Vagina (tissue), 2 donors: ENCODE results near the gene DDOST. TPM values are rescaled to one million over a fixed set of nuclear protein-coding genes. Genes with fewer than 3 reads are reported as not detected.

Experiments used
- DNase-seq, 2 donors: peaks; one replicate each; pipeline ENCODE4 v3.0.0-alpha.2; 2017; ENCODE audit errors: extremely low spot score in 2 of 2
- H3K27ac ChIP-seq: fragments of 200-600 bp; sonication (generic); one replicate; pipeline ENCODE4 v1.5.1; 2019
- H3K27me3 ChIP-seq: fragments of 200-600 bp; sonication (generic); one replicate; pipeline ENCODE4 v1.5.1; 2019
- H3K36me3 ChIP-seq, 2 donors: fragments of 200-600 bp; sonication (generic); one replicate each; pipeline ENCODE4 v1.5.1; 2017 to 2019
- H3K4me1 ChIP-seq: fragments of 200-600 bp; sonication (generic); one replicate; pipeline ENCODE4 v1.5.1; 2019
- H3K4me3 ChIP-seq, 2 donors: fragments of 200-600 bp; sonication (generic); 1 replicate in 1 of 2; 2 replicates in 1 of 2; pipeline ENCODE4 v1.5.1; 2016 to 2019
- H3K9me3 ChIP-seq: fragments of 200-600 bp; sonication (generic); one replicate; pipeline ENCODE4 v1.5.1; 2019
- POLR2A ChIP-seq, 2 donors: fragments of 450-650 bp; IDR thresholded peaks; one replicate each; pipeline ENCODE4 v1.6.1; 2017; ENCODE audit warnings: antibody characterized with exemption in 2 of 2, mild to moderate bottlenecking in 2 of 2, moderate library complexity in 2 of 2
- POLR2AphosphoS5 ChIP-seq, 2 donors: sonication (generic); formaldehyde crosslinking; IDR thresholded peaks; one replicate each; pipeline ENCODE4 v1.9.0; 2017; ENCODE audit warnings: antibody characterized with exemption in 2 of 2, mild to moderate bottlenecking in 2 of 2, low read depth in 1 of 2; ENCODE audit not compliant: insufficient read depth in 1 of 2
- intact Hi-C: fragments of 100-400 bp; cut with DNase I; formaldehyde crosslinking; loops from one replicate; pipeline ENCODE4 v1.15.1; 2023
- total RNA-seq: library from RNA; depleted of rRNA; stranded (reverse); fragments of >200 nt; gene quantifications from one replicate; pipeline ENCODE4 v1.2.3, GENCODE V29; 2016
- TF ChIP-seq, protein P1 (sequence below), 3 experiments: fragments of 450-650 bp in 2 of 3; fragments of 200-600 bp in 1 of 3; sonication (generic) in 1 of 3; IDR thresholded peaks; one replicate each; pipeline ENCODE4 v1.5.1; 2017 to 2019; ENCODE audit warnings: antibody characterized with exemption in 3 of 3, mild to moderate bottlenecking in 2 of 3, moderate library complexity in 2 of 3

Gene DDOST
- total RNA-seq, 1 donor from 2014 or later: 84.5 TPM

DNA sequence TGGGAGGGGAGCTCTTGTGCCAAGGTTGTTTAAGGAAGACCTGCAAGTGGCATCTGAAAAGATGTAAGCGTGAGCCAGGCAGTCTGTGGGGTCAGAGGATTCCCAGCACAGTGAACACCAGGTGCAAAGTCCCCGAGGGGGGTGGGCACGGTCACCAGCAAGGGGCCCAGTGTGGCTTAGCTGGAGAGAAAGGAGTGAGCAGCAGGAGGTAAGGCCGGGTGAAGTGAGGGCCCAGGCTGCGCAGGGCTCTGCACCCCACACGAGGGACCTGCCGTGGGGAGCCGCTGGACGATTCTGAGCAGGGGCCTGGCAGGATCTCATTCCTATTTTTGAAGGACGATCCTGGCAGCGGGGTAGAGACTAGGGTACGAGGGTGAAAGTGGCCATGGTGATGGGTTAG, 4.1 kb downstream of the DDOST start:
- Histone ChIP-seq H3K27ac (no peak overlapping the region), H3K9me3 (no peaks in the 10 kb centered on the region), H3K4me3 (no peak overlapping the region), H3K4me1 (peaks cover 25% of the 10 kb centered on the region), H3K27me3 (no peaks in the 10 kb centered on the region), H3K36me3 (peaks cover 0 to 59% of the 10 kb centered on the region in 2 donors)
- intact Hi-C loops: no loop called here
- TF ChIP-seq, protein P1, sequence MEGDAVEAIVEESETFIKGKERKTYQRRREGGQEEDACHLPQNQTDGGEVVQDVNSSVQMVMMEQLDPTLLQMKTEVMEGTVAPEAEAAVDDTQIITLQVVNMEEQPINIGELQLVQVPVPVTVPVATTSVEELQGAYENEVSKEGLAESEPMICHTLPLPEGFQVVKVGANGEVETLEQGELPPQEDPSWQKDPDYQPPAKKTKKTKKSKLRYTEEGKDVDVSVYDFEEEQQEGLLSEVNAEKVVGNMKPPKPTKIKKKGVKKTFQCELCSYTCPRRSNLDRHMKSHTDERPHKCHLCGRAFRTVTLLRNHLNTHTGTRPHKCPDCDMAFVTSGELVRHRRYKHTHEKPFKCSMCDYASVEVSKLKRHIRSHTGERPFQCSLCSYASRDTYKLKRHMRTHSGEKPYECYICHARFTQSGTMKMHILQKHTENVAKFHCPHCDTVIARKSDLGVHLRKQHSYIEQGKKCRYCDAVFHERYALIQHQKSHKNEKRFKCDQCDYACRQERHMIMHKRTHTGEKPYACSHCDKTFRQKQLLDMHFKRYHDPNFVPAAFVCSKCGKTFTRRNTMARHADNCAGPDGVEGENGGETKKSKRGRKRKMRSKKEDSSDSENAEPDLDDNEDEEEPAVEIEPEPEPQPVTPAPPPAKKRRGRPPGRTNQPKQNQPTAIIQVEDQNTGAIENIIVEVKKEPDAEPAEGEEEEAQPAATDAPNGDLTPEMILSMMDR (IDR thresholded peaks at IDR 0.05): no peak
- TF ChIP-seq POLR2A (IDR thresholded peaks at IDR 0.05) (no peak), POLR2AphosphoS5 (IDR thresholded peaks at IDR 0.05; ENCODE audit: insufficient read depth in 1 of 2, low read depth in 1 of 2) (no peak)
- DNase-seq: no peak

DNA sequence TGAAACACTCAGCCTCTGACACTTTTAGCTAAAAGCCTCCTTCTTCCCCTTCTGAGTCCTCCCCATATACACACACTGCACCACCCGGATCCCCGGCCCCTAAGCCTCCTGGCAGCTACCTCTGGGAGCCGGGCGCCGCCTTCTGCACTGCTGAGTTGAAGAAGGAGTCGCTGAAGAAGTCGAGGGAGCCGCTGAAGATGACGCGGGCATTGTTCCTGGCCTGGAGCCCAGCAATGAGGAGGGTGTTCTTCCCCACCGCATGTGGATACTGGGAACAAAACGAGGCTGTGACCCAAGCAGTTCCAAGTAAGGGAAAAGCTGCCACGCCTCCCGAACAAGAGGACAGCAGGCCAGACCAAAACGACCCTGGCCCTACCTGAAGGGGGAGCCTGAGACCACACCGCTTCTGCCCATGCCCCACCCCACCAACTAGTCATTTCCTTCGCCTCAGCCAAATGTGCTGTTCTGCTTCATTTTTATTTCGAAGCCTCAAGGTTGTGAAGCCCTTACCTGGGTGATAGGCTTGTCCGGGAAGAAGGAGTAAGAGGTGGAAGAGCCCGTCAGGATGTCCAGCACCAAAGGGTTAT, 7.0 kb downstream of the DDOST start:
- TF ChIP-seq POLR2AphosphoS5 (IDR thresholded peaks at IDR 0.05; ENCODE audit: insufficient read depth in 1 of 2, low read depth in 1 of 2) (no peak), POLR2A (IDR thresholded peaks at IDR 0.05) (no peak)
- TF ChIP-seq, protein P1 (IDR thresholded peaks at IDR 0.05): no peak
- Histone ChIP-seq H3K4me1 (peaks cover 5% of the 10 kb centered on the region), H3K27me3 (no peaks in the 10 kb centered on the region), H3K36me3 (peaks cover 0 to 82% of the 10 kb centered on the region in 2 donors), H3K9me3 (no peaks in the 10 kb centered on the region), H3K4me3 (no peak overlapping the region), H3K27ac (no peak overlapping the region)
- intact Hi-C loops: no loop called here
- no peak for DNase-seq

DNA sequence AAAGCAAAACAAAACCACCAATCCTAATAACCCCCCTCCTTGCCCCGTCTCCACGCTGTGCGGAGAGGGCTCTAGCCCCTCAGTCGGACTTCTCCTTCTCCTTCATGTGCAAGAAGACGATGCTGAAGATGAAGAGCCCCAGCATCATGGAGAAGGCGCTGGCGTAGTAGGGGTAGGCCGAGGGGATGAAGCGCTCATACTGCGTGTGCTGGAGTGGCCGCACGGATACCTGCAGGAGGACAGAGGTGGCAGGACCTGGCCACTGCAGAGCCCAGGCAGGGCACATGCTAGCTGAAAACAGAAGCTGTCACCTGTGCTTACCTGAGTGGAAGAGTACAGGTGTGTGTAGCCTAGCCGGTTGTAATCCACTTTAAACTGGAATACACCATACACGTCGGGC, 8.9 kb downstream of the DDOST start:
- Histone ChIP-seq H3K27me3 (no peaks in the 10 kb centered on the region), H3K27ac (no peak overlapping the region), H3K4me3 (no peak overlapping the region), H3K4me1 (no peaks in the 10 kb centered on the region), H3K36me3 (peaks cover 0 to 94% of the 10 kb centered on the region in 2 donors), H3K9me3 (no peaks in the 10 kb centered on the region)
- intact Hi-C loops: no loop called here
- DNase-seq: no peak
- TF ChIP-seq, protein P1 (IDR thresholded peaks at IDR 0.05): no peak
- TF ChIP-seq POLR2AphosphoS5 (IDR thresholded peaks at IDR 0.05; ENCODE audit: insufficient read depth in 1 of 2, low read depth in 1 of 2): no peak
- TF ChIP-seq POLR2A (IDR thresholded peaks at IDR 0.05): no peak

DNA sequence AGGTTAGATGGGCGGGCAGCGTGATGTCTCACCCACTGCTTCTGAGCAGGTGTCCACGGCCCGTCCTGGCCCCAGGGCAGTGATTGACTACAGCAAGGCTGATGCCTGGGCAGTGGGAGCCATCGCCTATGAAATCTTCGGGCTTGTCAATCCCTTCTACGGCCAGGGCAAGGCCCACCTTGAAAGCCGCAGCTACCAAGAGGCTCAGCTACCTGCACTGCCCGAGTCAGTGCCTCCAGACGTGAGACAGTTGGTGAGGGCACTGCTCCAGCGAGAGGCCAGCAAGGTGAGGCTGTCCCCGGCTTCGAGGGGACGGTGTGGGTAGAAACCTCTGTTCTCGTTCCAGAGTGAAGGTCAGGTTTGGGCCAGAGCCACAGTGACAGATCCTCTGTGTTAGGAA, 12.2 kb downstream of the DDOST start:
- no peaks in the 10 kb centered on the region for H3K27me3 ChIP-seq
- H3K4me1 ChIP-seq: no peaks in the 10 kb centered on the region
- no peak for DNase-seq
- TF ChIP-seq POLR2AphosphoS5 (IDR thresholded peaks at IDR 0.05; ENCODE audit: insufficient read depth in 1 of 2, low read depth in 1 of 2) (no peak), POLR2A (IDR thresholded peaks at IDR 0.05) (no peak)
- TF ChIP-seq, protein P1 (IDR thresholded peaks at IDR 0.05): no peak
- no peak overlapping the region for H3K27ac ChIP-seq
- H3K9me3 ChIP-seq: no peaks in the 10 kb centered on the region
- H3K36me3 ChIP-seq: peaks cover 0 to 90% of the 10 kb centered on the region in 2 donors
- intact Hi-C loops: no loop called here
- no peak overlapping the region for H3K4me3 ChIP-seq

DNA sequence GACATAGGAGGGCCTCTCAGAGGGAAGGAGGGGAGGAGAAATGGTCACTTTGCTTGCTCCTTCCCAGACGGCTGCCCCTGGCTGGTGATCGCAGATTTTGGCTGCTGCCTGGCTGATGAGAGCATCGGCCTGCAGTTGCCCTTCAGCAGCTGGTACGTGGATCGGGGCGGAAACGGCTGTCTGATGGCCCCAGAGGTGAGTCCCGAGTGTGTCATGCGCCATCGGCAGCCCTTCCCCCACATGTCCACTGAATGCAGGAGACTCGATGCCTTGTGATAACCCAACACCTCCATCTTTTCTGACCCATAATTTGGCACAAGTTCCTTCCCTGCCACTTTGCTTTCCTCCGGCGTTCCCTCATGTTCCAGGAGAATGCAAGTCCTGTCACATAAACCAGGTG, 12.7 kb downstream of the DDOST start:
- no peak for DNase-seq
- no peak overlapping the region for H3K27ac ChIP-seq
- H3K4me3 ChIP-seq: no peak overlapping the region
- H3K36me3 ChIP-seq: peaks cover 0 to 87% of the 10 kb centered on the region in 2 donors
- H3K27me3 ChIP-seq: no peaks in the 10 kb centered on the region
- no peaks in the 10 kb centered on the region for H3K4me1 ChIP-seq
- intact Hi-C loops: no loop called here
- no peaks in the 10 kb centered on the region for H3K9me3 ChIP-seq
- no peak for TF ChIP-seq POLR2A (IDR thresholded peaks at IDR 0.05)
- TF ChIP-seq, protein P1 (IDR thresholded peaks at IDR 0.05): no peak
- TF ChIP-seq POLR2AphosphoS5 (IDR thresholded peaks at IDR 0.05; ENCODE audit: insufficient read depth in 1 of 2, low read depth in 1 of 2): no peak
